HepG2 (cell line): ENCODE data around the gene RAB32. TPM values are rescaled to one million over a fixed set of nuclear protein-coding genes. Genes with fewer than 3 reads are reported as not detected.
A peak's percentile ranks its signal among the peaks of the same experiment; 100 is the strongest.

ENCODE experiments used
- EEA1 ChIP-seq: sonication (generic); formaldehyde crosslinking; IDR thresholded peaks from 2 replicates; pipeline ENCODE4 v1.5.1; 2020; ENCODE audit warnings: mild to moderate bottlenecking, missing genetic modification reagents, borderline replicate concordance
- GATAD1 ChIP-seq: IDR thresholded peaks from 2 replicates; pipeline ENCODE4 v1.6.1; 2016; ENCODE audit warnings: missing genetic modification reagents, missing compliant biosample characterization
- MATR3 ChIP-seq: sonication (generic); formaldehyde crosslinking; IDR thresholded peaks from 2 replicates; pipeline ENCODE4 v1.4.0; 2020; ENCODE audit warnings: missing genetic modification reagents
- MED13 ChIP-seq: sonication (generic); formaldehyde crosslinking; IDR thresholded peaks from 2 replicates; pipeline ENCODE4 v1.5.0; 2020; ENCODE audit warnings: missing genetic modification reagents
- MYNN ChIP-seq: sonication (generic); formaldehyde crosslinking; IDR thresholded peaks from 2 replicates; pipeline ENCODE4 v1.4.0; 2020; ENCODE audit warnings: mild to moderate bottlenecking, low read depth, missing genetic modification reagents
- POGZ ChIP-seq: sonication (generic); formaldehyde crosslinking; IDR thresholded peaks from 2 replicates; pipeline ENCODE4 v1.4.0; 2020; ENCODE audit warnings: mild to moderate bottlenecking, missing genetic modification reagents
- SETDB1 ChIP-seq: sonication (generic); formaldehyde crosslinking; IDR thresholded peaks from 2 replicates; pipeline ENCODE4 v1.5.1; 2020; ENCODE audit warnings: missing genetic modification reagents, mild to moderate bottlenecking, borderline replicate concordance
- SMARCE1 ChIP-seq: fragments of 450-650 bp; IDR thresholded peaks from 2 replicates; pipeline ENCODE4 v1.6.1; 2017; ENCODE audit warnings: borderline replicate concordance
- SP4 ChIP-seq: sonication (generic); formaldehyde crosslinking; IDR thresholded peaks from 2 replicates; pipeline ENCODE4 v1.8.1; 2023; ENCODE audit warnings: mild to moderate bottlenecking, missing genetic modification reagents
- THAP8 ChIP-seq: sonication (generic); formaldehyde crosslinking; IDR thresholded peaks from 2 replicates; pipeline ENCODE4 v1.5.1; 2020; ENCODE audit warnings: missing genetic modification reagents, mild to moderate bottlenecking, borderline replicate concordance
- ZNF263 ChIP-seq: sonication (generic); formaldehyde crosslinking; IDR thresholded peaks from 2 replicates; pipeline ENCODE4 v1.4.0; 2020; ENCODE audit warnings: missing genetic modification reagents
- ZNF670 ChIP-seq: sonication (generic); formaldehyde crosslinking; IDR thresholded peaks from 2 replicates; pipeline ENCODE4 v1.8.0; 2022; ENCODE audit warnings: mild to moderate bottlenecking, missing genetic modification reagents, borderline replicate concordance
- polyA plus RNA-seq, 8 experiments: library from polyadenylated mRNA; depleted of rRNA in 3 of 8; stranded (reverse) in 7 of 8; unstranded in 1 of 8; fragments of >200 nt; fragmentation: Illumina TruSeq in 4 of 8; extraction: Trizol in 4 of 8; gene quantifications; 2 replicates each; pipeline versions ENCODE4 v1.2.1 to v1.2.3, GENCODE V29; 2011 to 2016; ENCODE audit warnings: low read depth in 4 of 8, missing spikeins in 1 of 8, mixed read lengths in 1 of 8; ENCODE audit not compliant: insufficient read depth in 1 of 8
- total RNA-seq, 5 experiments: library from RNA; depleted of rRNA; stranded (reverse); fragments of >200 nt; fragmentation: Illumina TruSeq; extraction: Trizol; gene quantifications; 2 replicates each; pipeline ENCODE4 v1.2.3, GENCODE V29; 2016; ENCODE audit warnings: low read depth in 1 of 5
- TF ChIP-seq, protein P1 (sequence below): sonication (generic); formaldehyde crosslinking; IDR thresholded peaks from 2 replicates; pipeline ENCODE4 v1.4.0; 2020; ENCODE audit warnings: missing genetic modification reagents
- TF ChIP-seq, protein P2 (sequence below): sonication (generic); formaldehyde crosslinking; IDR thresholded peaks from 2 replicates; pipeline ENCODE4 v1.5.1; 2020; ENCODE audit warnings: missing genetic modification reagents, mild to moderate bottlenecking, borderline replicate concordance
- TF ChIP-seq, protein P3 (sequence below): sonication (generic); formaldehyde crosslinking; IDR thresholded peaks from 2 replicates; pipeline ENCODE4 v1.4.0; 2020; ENCODE audit warnings: missing genetic modification reagents
- TF ChIP-seq, protein P4 (sequence below): sonication (generic); formaldehyde crosslinking; IDR thresholded peaks from 2 replicates; pipeline ENCODE4 v1.9.0; 2022; ENCODE audit warnings: missing genetic modification reagents, mild to moderate bottlenecking, borderline replicate concordance
- TF ChIP-seq, protein P5 (sequence below): sonication (generic); formaldehyde crosslinking; conservative IDR thresholded peaks from 2 replicates; pipeline ENCODE4 v1.8.0; 2022; ENCODE audit warnings: low read depth, missing genetic modification reagents

Gene RAB32
- total and polyA plus RNA-seq, 2 of the 13 experiments (the other 11 are each of a cell fraction or from before 2014, with no cell fraction given): 43.7 to 93.9 TPM

GRCh38 chr6:146543211-146543939 is at the start of gene RAB32 (continued):
- TF ChIP-seq THAP8 (CRISPR knock-in tag): no peak
- no peak for TF ChIP-seq MYNN (CRISPR knock-in tag)
- peak; percentile 64; the same call in 1 of the 2 replicates for TF ChIP-seq POGZ
- no peak for TF ChIP-seq SETDB1 (CRISPR knock-in tag)
- TF ChIP-seq MED13 (CRISPR knock-in tag): no peak
- no peak for TF ChIP-seq EEA1 (CRISPR knock-in tag)
- TF ChIP-seq, protein P1, sequence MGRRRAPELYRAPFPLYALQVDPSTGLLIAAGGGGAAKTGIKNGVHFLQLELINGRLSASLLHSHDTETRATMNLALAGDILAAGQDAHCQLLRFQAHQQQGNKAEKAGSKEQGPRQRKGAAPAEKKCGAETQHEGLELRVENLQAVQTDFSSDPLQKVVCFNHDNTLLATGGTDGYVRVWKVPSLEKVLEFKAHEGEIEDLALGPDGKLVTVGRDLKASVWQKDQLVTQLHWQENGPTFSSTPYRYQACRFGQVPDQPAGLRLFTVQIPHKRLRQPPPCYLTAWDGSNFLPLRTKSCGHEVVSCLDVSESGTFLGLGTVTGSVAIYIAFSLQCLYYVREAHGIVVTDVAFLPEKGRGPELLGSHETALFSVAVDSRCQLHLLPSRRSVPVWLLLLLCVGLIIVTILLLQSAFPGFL (CRISPR knock-in tag): no peak
- TF ChIP-seq, protein P2, sequence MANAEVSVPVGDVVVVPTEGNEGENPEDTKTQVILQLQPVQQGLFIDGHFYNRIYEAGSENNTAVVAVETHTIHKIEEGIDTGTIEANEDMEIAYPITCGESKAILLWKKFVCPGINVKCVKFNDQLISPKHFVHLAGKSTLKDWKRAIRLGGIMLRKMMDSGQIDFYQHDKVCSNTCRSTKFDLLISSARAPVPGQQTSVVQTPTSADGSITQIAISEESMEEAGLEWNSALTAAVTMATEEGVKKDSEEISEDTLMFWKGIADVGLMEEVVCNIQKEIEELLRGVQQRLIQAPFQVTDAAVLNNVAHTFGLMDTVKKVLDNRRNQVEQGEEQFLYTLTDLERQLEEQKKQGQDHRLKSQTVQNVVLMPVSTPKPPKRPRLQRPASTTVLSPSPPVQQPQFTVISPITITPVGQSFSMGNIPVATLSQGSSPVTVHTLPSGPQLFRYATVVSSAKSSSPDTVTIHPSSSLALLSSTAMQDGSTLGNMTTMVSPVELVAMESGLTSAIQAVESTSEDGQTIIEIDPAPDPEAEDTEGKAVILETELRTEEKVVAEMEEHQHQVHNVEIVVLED: no peak
- TF ChIP-seq SP4: peak; percentile 89
- TF ChIP-seq ZNF670 (CRISPR knock-in tag): peak; percentile 23; the same call in 1 of the 2 replicates
- TF ChIP-seq MATR3 (CRISPR knock-in tag): no peak
- TF ChIP-seq ZNF263 (CRISPR knock-in tag): peak; percentile 73
- TF ChIP-seq, protein P3, sequence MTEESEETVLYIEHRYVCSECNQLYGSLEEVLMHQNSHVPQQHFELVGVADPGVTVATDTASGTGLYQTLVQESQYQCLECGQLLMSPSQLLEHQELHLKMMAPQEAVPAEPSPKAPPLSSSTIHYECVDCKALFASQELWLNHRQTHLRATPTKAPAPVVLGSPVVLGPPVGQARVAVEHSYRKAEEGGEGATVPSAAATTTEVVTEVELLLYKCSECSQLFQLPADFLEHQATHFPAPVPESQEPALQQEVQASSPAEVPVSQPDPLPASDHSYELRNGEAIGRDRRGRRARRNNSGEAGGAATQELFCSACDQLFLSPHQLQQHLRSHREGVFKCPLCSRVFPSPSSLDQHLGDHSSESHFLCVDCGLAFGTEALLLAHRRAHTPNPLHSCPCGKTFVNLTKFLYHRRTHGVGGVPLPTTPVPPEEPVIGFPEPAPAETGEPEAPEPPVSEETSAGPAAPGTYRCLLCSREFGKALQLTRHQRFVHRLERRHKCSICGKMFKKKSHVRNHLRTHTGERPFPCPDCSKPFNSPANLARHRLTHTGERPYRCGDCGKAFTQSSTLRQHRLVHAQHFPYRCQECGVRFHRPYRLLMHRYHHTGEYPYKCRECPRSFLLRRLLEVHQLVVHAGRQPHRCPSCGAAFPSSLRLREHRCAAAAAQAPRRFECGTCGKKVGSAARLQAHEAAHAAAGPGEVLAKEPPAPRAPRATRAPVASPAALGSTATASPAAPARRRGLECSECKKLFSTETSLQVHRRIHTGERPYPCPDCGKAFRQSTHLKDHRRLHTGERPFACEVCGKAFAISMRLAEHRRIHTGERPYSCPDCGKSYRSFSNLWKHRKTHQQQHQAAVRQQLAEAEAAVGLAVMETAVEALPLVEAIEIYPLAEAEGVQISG (CRISPR knock-in tag): peak; percentile 83
- TF ChIP-seq, protein P4, sequence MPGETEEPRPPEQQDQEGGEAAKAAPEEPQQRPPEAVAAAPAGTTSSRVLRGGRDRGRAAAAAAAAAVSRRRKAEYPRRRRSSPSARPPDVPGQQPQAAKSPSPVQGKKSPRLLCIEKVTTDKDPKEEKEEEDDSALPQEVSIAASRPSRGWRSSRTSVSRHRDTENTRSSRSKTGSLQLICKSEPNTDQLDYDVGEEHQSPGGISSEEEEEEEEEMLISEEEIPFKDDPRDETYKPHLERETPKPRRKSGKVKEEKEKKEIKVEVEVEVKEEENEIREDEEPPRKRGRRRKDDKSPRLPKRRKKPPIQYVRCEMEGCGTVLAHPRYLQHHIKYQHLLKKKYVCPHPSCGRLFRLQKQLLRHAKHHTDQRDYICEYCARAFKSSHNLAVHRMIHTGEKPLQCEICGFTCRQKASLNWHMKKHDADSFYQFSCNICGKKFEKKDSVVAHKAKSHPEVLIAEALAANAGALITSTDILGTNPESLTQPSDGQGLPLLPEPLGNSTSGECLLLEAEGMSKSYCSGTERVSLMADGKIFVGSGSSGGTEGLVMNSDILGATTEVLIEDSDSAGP: peak; percentile 66; the same call in 1 of the 2 replicates
- TF ChIP-seq GATAD1 (CRISPR knock-in tag): no peak
- no peak for TF ChIP-seq SMARCE1
- TF ChIP-seq, protein P5, sequence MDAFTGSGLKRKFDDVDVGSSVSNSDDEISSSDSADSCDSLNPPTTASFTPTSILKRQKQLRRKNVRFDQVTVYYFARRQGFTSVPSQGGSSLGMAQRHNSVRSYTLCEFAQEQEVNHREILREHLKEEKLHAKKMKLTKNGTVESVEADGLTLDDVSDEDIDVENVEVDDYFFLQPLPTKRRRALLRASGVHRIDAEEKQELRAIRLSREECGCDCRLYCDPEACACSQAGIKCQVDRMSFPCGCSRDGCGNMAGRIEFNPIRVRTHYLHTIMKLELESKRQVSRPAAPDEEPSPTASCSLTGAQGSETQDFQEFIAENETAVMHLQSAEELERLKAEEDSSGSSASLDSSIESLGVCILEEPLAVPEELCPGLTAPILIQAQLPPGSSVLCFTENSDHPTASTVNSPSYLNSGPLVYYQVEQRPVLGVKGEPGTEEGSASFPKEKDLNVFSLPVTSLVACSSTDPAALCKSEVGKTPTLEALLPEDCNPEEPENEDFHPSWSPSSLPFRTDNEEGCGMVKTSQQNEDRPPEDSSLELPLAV (CRISPR knock-in tag): no peak
